ENCODE results near the gene SEC16B. TPM values are rescaled to one million over a fixed set of nuclear protein-coding genes. Genes with fewer than 3 reads are reported as not detected.

SEC16B gene
- total RNA-seq, 4 donors from 2014 or later, result 0.47 to 2.3 (median 1.3) TPM

- peaks cover 0 to 47% of the 10 kb centered on the region in 2 donors for H3K36me3 ChIP-seq
- H3K4me3 ChIP-seq, result no peak overlapping the region
- in situ Hi-C loops (cut with MboI; ENCODE audit: low sequenced_read_pairs in 4 of 4) (loop anchor here in 2 of 4 donors (5.0 to 10.0 kb wide), 3 partner anchors 75 to 97 kb away; no protein-coding TSS in a partner anchor), intact Hi-C loops (cut with DNase I; ENCODE audit: low total_unique reads) (no loop called here)
- no peak overlapping the region for H3K27ac ChIP-seq
- H3K9me3 ChIP-seq, result no peaks in the 10 kb centered on the region
- H3K4me1 ChIP-seq, result no peaks in the 10 kb centered on the region
- TF ChIP-seq POLR2A (IDR thresholded peaks at IDR 0.05) (no peak), CTCF (IDR thresholded peaks at IDR 0.05 in 4 of 5, conservative IDR thresholded peaks at IDR 0.05 in 1 of 5) (peak in 3 of 5 experiments; percentile 14 to 58 (median 50))
- ATAC-seq, result peak; percentile 64 to 87
- H3K27me3 ChIP-seq, result no peaks in the 10 kb centered on the region
- no peak for DNase-seq
Observed at GRCh38 chr1:177959811-177960515, 9.9 kb downstream of the SEC16B start.

DNA sequence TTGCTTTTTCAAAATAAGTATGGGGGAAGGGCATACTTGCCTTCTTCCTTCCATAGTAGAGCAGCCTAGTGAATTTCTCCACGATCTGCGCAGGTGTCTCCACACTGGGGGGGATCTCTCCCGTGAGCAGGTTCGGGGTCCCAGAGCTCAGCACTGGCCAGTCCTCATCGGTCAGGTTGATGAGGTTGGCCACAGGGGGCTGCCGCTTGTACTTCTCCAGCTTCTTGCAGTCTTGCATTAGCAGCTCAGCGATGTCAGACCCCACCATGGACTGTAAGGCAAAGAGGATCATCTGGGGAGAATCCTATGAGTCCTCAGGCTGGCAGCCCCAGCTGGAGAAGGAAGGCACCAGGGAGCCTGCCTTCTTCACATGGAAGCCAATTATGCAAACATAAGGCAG is 11.8 kb downstream of the SEC16B start:
- DNase-seq, result no peak
- no peaks in the 10 kb centered on the region for H3K27me3 ChIP-seq
- intact Hi-C loops (cut with DNase I; ENCODE audit: low total_unique reads) (no loop called here), in situ Hi-C loops (cut with MboI; ENCODE audit: low sequenced_read_pairs in 4 of 4) (loop anchor here in 2 of 4 donors (5.0 to 10.0 kb wide), 2 partner anchors 87 to 99 kb away; no protein-coding TSS in a partner anchor)
- ATAC-seq, result no peak
- H3K4me1 ChIP-seq, result no peaks in the 10 kb centered on the region
- no peak for TF ChIP-seq POLR2A (IDR thresholded peaks at IDR 0.05)
- TF ChIP-seq CTCF (IDR thresholded peaks at IDR 0.05 in 4 of 5, conservative IDR thresholded peaks at IDR 0.05 in 1 of 5), result no peak
- H3K27ac ChIP-seq, result no peak overlapping the region
- H3K4me3 ChIP-seq, result no peak overlapping the region
- H3K36me3 ChIP-seq, result peaks cover 0 to 29% of the 10 kb centered on the region in 2 donors
- H3K9me3 ChIP-seq, result no peaks in the 10 kb centered on the region

DNA sequence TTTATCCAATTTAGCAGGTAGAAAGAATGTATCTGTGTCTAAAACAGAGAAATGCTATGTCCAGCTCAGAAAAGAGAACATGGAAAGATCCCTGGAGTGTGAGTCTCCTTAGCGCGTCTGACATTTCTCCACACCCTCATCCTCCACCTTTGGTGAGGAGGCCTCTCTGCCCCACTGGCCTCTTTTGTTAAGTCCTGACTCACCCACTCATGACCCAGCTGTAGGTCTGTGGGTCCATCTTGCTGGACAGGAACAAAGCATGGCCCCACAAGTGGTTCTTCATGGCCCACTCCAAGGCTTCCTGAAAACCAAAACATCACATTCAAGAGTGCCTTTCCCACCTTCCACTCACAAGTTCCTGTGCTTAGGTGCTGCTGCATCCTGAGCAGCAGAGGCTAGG is 15.8 kb downstream of the SEC16B start:
- in situ Hi-C loops (cut with MboI; ENCODE audit: low sequenced_read_pairs in 4 of 4), result loop anchor here in 1 of 4 donors (10.0 kb wide), 1 partner anchor 91 kb away; no protein-coding TSS in a partner anchor
- no peak for TF ChIP-seq POLR2A (IDR thresholded peaks at IDR 0.05)
- no peak for TF ChIP-seq CTCF (IDR thresholded peaks at IDR 0.05 in 4 of 5, conservative IDR thresholded peaks at IDR 0.05 in 1 of 5)
- H3K36me3 ChIP-seq, result peaks cover 0 to 18% of the 10 kb centered on the region in 2 donors

DNA sequence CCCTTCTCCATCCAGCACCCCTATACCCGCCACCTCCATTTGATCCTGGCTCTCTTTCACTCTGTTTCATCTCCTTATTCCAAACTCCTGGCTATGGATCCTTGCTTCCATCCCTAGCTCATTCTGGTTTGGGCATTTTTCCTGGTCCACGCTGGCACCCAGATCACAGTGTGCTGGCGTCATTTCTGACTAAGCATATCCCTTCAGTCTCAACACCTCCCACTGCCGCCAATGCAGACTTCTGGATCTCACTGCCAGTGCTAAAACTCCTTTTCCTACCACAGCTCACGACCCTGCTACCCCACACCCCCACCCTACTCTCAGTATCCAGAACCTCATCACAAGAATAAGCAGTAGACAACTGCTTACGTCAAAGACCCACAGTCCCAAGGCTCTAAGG is 16.3 kb downstream of the SEC16B start:
- intact Hi-C loops (cut with DNase I; ENCODE audit: low total_unique reads), result no loop called here
- DNase-seq (no peak), ATAC-seq (no peak)
- in situ Hi-C loops (cut with MboI; ENCODE audit: low sequenced_read_pairs in 4 of 4), result loop anchor here in 1 of 4 donors (10.0 kb wide), 1 partner anchor 91 kb away; no protein-coding TSS in a partner anchor
- no peaks in the 10 kb centered on the region for H3K27me3 ChIP-seq
- peaks cover 0 to 14% of the 10 kb centered on the region in 2 donors for H3K36me3 ChIP-seq
- no peak overlapping the region for H3K27ac ChIP-seq
- H3K9me3 ChIP-seq, result no peaks in the 10 kb centered on the region
- TF ChIP-seq POLR2A (IDR thresholded peaks at IDR 0.05), result no peak
- no peak for TF ChIP-seq CTCF (IDR thresholded peaks at IDR 0.05 in 4 of 5, conservative IDR thresholded peaks at IDR 0.05 in 1 of 5)
- no peaks in the 10 kb centered on the region for H3K4me1 ChIP-seq
- H3K4me3 ChIP-seq, result no peak overlapping the region

More for the DNA sequence above, 15.8 kb downstream of the SEC16B start:
- Histone ChIP-seq H3K9me3 (no peaks in the 10 kb centered on the region), H3K27ac (no peak overlapping the region), H3K4me1 (no peaks in the 10 kb centered on the region), H3K4me3 (no peak overlapping the region), H3K27me3 (no peaks in the 10 kb centered on the region)
- ATAC-seq (no peak), DNase-seq (no peak)
- intact Hi-C loops (cut with DNase I; ENCODE audit: low total_unique reads), result no loop called here

All from gastrocnemius medialis (tissue), 4 donors.